Measurements from ENCODE around the gene COL16A1.

DNA sequence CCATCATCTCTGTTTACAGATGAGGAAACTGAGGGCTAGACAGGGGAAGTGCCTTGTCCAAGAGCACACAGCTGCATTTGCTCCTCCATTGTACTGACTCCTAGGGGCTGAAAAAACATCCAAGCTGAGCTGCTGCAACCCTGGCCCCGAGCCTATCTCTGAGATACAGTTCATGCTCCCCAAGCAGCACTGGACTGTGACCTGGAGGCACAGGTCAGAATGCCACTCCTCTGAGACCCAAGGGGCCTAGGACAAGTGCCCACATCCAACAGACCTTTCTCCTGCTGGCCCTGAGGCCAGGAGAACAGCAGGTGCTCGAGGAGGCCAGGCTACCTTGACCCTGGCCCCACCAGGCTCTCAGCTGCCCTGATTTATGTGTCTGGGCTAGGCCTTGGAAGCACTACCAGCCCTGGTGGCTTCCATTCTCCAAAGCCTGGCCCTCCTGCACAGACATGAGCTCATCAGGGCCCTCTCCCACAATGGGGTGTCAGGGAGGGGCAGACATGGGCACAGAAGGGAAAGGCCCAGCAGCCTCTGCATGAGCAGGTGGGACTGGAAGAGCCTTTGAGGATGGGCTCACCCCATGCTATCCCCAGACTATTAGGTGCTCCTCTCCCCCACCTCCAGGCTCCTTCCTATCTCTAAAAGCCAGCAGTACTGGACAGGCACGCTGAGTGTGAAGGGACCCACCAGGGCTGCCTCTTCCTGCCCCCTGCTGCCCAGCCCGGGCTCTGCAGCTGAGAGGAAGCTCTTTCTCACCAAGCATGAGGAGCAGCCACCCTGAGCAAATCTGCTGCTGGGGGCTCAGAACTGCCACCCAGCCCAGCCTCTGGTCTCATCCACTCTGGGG lies 41.5 kb upstream of the COL16A1 start:
- TF ChIP-seq CTCF (IDR thresholded peaks at IDR 0.05; ENCODE audit: low read depth, low read length, missing input control) (peak; percentile 65), SP1 (IDR thresholded peaks at IDR 0.05) (peak; percentile 41), RAD21 (IDR thresholded peaks at IDR 0.05) (peak; percentile 71 to 78), JUND (IDR thresholded peaks at IDR 0.05) (no peak), FOXA1 (IDR thresholded peaks at IDR 0.05) (no peak)
- TF ChIP-seq, protein P1, sequence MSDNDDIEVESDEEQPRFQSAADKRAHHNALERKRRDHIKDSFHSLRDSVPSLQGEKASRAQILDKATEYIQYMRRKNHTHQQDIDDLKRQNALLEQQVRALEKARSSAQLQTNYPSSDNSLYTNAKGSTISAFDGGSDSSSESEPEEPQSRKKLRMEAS (IDR thresholded peaks at IDR 0.05), result no peak

Data from liver (tissue), 3 donors.